Stimulated activated CD4-positive, alpha-beta T cell treated with anti-CD3 and anti-CD28 coated beads, TNF-alpha, amount 100 ng/mL, for 48 hours (primary cell): ENCODE results near the gene GNA12.
"Not testable (repeated sequence)": the region's sequence is repeated elsewhere in the genome, so short reads cannot be mapped to it uniquely, and the experiment has no call there.

ENCODE experiments used
- DNase-seq, 3 donors: peaks; one replicate each; pipeline ENCODE4 v3.0.0-alpha.2; 2020; ENCODE audit warnings: low read depth in 3 of 3

Gene GNA12

DNA sequence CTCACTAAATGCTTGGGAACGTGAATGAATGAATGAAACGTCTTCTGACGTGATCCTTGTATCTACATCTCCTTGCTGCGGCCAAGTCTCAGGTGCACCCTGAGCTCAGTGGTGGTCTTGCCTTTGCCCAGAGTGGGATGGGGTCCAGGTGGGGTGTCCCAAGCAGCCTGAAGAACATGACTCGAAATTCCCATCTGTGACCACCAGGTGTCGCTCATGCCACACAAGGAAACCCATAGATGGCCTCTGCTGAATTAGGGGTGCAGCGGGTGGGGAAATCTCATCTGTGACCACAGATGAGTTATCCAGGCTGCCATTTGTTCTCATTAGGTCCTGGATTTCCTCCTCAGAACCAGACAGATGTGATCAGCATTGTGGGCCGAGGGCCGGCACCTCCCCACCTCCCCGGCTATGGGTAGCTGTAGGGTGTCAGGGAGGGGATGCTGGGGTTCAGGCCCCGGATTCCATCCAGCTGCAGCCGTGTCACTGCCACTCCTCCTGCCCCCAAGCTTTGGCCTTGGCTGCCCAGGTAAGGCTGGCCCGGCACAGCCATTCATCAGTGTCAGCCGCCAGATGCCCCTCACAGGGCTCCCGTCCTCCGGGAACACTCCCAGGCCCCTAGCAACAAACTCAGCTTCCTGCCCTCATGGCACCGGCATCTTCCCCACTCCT, 21.0 kb upstream of the GNA12 start:
- peak; percentile 48 to 65 (median 60) for DNase-seq

DNA sequence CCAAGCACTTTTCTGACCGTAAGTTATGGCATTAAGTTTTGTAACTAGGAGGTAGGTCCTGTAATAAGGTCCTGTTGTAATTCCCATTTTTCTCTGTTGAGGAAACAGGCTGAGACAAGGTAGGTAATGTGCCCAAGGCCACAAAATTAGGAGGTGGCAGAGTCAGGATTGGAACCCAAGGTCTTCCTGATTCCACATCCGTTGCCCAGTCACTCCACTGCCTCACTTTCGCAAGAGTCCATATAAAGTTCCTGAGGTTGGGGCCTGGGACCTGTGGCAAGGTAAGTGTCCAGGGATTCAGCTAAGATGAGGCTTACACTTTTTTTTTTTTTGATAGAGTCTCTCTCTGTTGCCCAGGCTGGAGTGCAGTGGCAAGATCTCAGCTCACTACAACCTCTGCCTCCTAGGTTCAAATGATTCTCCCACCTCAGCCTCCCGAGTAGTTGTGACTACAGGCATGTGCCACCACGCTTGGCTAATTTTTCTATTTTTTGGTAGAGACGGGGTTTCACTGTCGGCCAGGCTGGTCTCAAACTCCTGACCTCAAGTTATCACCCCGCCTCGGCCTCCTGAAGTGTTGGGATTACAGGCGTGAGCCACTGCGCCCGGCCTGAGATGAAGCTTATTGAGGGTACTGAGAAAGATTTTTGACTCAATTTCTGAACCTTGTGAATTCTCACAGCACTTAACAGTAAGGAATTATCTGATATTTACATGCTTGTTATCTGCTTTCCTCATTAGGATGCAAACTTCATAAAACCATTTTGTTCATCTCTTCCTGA, 20.3 kb upstream of the GNA12 start:
- DNase-seq, result no peak

DNA sequence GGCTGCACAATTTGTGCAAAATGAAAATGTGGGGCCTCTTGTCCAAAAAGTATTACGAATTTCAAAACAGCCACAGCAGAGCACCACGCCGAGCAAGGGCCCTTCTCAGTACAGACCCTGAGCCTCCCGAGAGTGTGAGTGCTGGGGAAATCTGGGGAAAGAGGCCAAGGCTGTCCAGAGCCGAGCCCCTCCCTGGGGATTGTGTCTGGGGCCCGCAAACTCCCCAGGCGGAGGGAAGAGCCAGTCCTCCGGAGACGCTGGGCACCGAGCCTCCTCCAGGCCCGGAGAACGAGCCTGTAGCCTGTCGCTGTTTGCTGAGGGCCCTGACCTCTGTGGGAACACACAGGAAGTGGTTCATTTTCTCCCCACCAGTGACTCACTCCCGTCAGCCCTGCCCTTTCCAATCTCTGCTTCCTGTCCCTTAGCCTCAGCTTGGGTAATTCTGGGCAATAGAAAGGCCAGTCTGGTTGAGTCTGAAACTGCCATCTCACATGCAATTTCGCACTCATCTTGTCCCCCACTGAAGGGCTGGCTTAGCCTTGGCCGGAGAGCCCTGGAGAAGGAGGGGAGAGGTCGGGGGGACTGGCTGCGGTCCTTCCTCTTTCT, 19.5 kb upstream of the GNA12 start:
- peak; percentile 61 to 77 (median 75) for DNase-seq

DNA sequence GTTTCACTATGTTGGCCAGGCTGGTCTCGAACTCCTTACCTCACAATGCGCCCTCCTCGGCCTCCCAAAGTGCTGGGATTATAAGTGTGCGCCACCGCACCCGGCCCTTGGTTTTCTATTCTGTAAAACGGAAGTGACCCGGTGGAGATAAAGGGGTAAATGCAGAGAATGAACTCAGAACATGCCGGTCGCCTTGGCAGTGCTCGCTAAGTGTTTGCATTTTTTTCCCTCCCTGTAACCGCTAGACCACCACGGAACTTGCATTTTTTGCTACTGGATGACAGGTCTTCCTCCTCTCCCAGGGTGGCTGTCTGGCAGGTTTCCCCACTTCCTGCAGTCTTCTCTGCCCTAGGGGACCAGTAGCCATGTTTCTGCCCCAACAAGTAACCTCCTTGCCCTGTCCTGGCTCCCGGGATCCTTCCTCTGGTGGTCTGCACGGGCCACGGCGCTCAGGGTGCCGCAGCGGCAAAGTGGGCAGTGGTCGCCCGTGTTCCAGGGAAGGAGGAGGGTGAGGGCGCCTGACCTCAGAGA, 18.8 kb upstream of the GNA12 start:
- no peak for DNase-seq

DNA sequence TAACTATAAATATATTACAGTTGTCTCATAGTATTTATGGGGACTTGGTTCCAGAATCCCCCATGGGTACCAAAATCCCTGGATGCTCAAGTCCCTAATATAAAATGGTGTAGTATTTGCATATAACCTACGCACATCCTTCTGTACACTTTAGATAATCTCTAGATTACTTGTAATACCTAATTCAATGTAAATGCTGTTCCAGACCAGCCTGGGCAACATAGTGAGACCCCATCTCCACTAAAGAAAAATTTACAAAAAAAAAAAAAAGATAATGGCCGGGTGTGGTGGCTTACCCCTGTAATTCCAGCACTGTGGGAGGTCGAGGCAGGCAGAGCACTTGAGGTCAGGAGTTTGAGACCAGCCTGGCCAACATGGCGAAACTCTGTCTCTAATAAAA, 17.4 kb upstream of the GNA12 start:
- DNase-seq, result no peak

DNA sequence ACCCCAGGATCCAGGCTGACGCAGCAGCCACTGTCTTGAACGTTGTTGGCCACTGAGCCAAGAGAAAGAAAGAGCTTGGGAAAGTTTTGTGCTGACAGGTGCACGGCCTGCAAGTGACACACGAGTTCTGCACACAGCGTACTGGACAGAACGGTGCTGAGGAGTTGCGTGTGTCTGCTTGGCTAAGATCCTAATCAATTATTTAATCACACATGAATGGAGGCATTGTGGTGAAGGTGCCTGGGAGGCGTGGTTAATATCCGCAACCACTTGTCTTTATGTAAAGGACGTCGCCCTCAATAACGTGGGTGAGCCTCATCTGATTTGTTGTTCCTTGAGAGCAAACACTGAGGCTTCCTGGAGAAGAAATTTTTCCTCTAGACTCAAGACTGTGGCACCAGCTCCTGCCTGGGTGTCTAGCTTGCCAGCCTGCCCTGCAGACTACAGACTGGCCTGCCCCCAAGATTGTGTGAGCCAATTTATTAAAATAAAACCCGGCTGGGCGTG, 16.6 kb upstream of the GNA12 start:
- no peak for DNase-seq

DNA sequence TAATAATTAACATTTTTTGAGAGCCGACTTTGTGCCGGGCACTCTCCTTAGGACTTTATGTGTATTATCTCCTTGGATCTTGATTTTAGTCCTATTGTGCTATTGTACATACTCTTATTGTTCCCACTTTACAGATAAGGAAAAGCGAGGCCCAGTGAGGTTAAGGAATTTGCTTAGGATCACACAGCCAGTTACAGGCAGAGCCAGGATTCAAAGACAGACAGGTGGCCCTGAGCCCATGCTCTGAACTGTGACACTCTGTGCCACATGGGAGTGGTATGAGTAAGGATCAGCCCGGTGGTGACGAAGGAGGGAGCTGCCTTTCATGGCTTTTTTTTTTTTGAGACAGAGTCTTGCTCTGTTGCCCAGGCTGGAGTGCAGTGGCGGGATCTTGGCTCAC, 15.8 kb upstream of the GNA12 start:
- no peak for DNase-seq

DNA sequence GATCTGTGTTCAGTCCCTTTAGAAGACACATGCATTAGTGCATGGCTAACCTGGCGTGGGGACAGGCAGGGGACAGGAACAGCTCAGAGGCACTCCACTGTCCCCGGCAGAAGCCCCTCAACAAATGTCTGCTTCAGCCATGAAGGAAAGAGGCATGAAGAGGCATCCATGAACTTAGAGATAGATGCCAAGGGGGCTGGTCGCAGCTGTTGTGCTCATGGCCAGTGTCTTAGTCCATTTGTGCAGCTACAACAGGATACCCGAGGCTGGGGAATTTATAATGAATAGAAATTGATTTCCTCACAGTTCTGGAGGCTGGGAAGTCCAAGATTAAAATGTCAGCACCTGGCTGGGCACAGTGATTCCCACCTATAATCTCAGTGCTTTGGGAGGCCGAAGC, 14.5 kb upstream of the GNA12 start:
- no peak for DNase-seq

DNA sequence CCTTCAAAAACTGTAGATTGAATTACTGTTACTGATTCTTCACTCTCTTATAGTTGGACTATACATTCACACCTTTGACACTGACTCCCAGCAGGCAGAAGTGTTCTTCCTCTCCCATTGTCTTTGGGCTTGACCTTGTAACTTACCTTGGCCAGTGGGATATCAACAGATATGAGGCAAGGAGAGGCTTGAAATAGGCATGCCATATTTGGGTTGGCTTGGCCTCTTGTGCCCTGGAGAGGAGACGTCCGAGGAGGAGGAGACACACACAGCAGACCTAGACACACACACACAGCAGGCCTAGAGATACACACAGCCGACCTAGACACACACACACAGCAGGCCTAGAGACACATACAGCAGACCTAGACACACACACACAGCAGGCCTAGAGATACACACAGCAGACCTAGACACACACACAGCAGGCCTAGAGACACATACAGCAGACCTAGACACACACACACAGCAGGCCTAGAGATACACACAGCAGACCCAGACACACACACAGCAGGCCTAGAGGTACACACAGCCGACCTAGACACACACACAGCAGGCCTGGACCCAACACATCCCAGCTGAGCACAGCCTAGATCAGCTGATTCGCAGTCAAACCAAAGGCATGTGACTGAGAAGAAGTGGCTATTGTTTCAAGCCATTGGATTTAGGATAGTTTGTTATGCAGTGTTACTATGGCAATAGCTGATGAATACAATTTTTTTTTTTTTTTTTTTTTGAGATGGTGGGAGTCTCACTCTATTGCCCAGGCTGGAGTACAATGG, 12.5 kb upstream of the GNA12 start:
- DNase-seq, result no peak

DNA sequence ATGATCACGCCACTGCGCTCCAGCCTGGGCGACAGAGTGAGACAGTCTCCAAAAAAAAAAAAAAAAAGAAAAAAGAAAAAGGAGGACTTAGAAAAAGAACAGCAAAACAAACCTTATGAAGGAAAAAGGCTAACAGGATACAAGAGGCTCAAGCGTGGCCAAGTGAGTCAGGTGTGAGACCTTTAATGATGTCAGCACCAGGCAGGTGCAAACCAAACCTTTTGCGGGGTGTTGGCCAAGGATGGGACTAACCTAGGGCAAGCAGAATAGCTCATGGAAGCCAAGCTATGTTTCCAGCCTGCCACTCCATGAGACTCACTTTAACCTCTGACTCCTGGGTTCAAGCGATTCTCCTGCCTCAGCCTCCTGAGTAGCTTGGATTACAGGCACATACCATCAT, 11.3 kb upstream of the GNA12 start:
- DNase-seq, result no peak

DNA sequence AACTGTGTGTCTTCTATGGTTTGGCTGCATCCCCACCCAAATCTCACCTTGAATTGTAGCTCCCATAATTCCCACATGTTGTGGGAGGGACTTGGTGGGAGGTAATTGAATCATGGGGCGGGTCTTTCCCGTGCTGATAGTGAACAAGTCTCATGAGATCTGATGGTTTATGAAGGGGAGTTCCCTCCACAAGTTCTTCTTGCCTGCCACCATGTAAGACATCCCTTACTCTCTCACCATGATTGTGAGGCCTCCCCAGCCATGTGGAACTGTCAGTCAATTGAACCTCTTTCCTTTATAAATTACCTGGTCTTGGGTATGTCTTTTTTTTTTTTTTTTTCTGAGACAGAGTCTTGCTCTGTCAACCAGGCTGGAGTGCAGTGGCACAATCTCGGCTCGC, 9.4 kb upstream of the GNA12 start:
- DNase-seq, result not testable (repeated sequence)

DNA sequence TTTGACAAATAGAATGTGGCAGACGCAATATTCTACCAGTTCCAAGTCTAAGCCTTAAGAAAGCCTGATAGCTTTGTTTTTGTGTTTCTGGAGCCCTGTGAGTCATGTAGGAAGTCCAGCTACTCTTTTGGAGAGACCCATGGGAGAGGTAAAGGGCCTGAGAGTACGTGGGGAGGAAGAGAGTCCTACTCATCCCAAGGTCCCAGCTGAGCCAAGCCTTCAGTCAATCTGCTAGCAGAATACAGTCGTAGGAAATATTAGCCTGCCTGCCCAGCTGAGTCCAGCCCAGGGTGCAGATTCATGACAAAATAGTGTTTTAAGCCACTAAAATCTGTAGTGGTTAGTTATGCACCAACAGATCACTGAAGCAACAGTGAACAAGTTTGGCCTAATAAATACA, 9.0 kb upstream of the GNA12 start:
- no peak for DNase-seq

DNA sequence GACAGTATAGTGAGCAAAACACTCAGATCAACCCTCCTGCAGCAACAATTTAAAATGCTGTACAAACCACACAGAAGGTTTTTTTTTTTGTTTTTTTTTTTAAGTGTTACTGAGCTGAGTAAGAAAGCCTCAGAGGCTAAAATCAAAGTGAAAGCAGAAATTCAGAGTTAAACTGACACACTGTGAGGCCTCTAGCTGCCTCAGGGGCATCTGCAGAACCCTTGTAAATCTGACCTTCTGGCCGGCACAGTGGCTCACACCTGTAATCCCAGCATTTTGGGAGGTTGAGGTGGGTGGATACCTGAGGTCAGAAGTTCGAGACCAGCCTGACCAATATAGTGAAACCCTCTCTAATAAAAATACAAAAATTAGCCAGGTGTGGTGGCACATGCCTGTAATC, 7.4 kb upstream of the GNA12 start:
- no peak for DNase-seq

DNA sequence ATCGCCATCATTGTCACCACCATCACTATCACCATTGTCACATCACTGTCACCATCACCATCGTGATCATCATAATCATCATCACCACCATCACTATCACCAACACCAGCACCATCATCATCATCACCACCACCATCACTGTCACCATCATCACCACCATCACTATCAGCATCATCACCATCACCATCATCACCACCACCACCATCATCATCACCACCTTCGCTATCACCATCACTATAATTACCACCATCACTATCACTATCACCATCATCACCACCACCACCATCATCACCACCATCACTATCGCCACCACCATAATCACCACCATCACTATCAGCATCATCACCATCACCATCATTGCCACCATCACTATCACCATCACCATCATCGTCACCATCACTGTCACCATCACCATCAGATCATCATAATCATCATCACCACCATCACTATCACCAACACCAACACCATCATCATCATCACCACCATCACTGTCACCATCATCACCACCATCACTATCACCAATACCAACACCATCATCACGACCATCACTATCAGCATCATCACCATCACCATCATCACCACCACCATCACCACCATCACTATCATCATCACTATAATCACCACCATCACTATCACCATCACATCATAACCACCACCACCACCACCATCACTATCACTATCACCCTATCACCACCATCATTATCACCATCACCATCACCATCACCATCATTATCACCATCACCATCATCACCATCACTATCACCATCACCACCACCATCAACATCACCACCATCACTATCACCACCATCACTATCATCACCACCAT, 6.0 kb upstream of the GNA12 start:
- DNase-seq, result no peak

DNA sequence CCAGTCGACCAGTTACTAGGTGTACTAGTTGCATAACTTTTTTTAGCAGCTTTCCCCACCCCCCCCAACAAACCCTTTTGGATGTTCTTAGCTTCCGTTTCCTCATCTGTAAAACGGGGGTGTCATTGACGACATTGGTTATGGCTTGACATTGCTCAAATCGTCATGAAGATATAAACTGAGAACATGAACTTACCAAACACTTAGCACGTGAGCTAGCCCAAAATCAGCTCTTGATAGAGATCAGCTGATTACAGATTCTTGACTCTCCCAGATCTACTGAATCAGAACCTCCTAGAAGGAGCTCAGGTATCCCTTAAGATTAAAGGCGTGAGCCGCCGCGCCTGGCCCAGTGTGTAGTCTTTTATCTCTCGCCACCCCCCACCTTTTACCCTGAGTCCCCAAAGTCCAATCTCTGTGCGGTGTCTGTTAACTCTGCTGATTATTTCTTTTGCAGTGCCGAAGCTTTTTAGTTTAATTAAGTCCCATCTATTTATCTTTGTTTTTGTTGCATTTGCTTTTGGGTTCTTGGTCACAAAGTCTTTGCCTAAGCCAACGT, 1.0 kb upstream of the GNA12 start:
- DNase-seq, result no peak

DNA sequence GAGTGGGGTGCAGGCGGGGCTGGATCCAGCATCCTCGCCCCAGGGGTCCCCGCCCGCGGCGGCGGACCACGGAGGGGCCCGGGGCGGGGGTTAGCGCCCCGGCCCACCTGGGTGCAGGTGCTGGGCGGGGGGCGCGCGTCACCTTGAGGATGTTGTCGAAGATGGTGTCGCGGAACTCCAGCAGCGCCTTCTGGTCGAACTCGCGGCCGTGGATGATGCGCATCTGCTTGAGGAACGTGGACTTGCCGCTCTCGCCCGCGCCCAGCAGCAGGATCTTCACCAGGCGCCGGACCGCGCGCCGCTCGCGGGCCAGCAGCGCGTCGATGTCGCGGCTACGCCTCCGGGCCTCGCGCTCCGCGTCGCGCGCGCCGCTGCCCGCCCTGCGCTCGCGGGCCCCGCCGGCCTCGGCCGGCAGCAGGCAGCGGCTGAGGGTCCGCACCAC, 376 bp downstream of the GNA12 start:
- no peak for DNase-seq

DNA sequence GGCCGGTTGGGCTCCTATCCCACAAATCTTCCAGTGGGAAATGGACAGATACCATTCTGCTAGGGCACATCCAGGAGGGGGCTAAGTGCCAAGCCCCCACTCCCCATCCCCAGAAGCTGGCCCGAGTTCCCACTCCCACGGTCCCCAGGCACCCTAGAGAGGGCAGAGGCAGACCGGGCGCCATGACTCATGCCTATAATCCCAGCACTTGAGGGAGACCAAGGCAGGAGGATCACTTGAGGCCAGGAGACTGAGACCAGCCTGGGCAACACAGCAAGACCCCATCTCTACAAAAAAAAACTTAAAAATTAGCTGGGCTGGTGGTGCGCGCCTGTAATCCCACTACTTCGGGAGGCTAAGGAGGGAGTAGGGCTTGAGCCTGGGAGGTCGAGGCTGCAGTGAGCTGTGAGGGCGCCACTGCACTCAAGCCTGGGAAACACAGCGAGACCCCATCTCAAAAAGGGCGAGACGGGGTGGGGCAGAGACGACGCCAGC, 870 bp downstream of the GNA12 start:
- no peak for DNase-seq

DNA sequence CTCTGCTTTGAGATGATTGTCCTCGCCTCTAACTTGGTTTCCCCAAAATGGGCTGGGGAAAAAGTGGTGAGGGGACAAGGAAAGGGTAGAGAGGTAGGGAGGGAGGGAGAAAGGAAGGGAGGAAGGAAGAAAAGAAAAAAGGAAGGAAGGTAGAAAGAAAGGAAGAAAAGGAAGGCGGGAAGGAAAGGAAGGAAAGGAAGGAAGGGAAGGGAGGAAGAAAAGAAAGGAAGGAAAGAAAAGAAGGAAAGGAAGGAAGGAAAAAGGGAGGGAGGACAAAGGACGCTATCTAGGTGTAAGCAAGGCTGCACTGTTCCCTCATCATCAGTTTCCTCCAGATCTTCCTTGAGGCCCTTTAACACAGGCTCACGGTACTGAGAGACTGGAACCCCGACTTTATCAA, 2.2 kb downstream of the GNA12 start:
- no peak for DNase-seq

DNA sequence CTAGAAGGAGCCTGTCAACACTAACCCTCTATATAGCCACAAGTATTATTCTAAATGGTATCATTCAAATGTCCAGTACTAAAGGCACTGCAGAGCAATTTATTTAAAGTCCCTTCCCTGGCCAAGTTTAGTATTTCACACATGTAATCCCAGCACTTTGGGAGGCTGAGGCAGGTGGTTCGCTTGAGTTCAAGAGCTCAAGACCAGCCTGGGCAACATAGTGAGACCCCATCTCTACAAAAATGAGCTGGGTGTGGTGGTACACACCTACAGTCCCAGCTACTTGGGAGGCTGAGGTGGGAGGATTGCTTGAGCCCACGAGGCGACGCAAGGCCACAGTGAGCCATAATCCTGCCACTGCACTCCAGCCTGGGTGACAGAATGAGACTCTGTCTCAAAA, 3.6 kb downstream of the GNA12 start:
- no peak for DNase-seq

DNA sequence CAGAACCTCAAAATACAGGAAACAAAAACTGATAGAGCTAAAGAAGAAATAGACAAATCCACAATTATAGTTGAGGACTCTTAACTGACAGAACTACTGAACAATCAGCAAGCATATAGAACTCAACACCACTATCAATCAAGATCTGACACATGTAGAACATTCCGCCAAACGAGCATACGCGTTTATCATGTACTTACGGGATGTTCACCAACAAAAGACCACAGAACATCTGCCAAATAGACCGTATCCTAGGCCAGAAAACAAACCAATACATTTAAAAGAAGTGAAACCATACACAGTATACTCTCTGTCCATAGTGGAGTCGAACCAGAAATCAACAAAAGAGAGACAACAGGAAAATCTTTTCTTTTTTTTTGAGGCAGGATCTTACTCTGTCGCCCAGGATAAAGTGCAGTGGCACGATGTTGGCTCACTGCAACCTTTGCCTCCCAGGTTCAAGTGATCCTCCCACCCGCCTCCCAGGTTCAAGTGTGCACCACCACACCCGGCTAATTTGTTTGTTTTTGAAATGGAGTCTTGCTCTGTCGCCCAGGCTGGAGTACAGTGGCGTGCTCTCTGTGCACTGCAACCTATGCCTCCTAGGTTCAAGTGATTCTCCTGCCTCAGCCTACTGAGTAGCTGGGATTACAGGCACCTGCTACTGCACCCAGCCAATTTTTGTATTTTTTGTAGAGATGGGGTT, 5.1 kb downstream of the GNA12 start:
- DNase-seq, result no peak
